ENCODE measurements around the gene AASS. TPM values are rescaled to one million over a fixed set of nuclear protein-coding genes. Genes with fewer than 3 reads are reported as not detected.

AASS gene
- total and polyA plus RNA-seq, 8 donors: 1.8 to 106 (median 12.1) TPM

- H3K9me3 ChIP-seq: no peaks in the 10 kb centered on the region
- intact Hi-C loops (cut with DNase I; ENCODE audit: low total_unique reads): no loop called here
- no peak for DNase-seq
These were observed 10.6 kb downstream of the AASS start for GRCh38 chr7:122133477-122133876.

DNA sequence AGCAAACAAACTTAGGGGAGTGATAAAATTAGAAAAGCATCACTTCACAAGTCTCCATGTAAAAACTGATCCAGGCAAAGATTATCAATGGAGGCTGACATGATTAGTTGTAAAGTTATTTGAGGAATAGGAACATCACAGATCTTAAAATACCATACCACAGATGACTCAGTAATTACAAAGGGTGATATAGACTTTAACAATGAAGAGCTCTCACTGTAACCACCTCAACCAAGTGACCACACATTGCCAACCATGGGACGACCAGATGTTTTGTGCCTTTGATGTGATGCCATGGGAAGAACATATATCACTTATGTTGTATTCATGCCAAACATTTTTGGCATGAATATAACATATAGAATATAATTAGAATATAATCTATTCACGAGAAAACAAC is 11.7 kb downstream of the AASS start:
- intact Hi-C loops (cut with DNase I; ENCODE audit: low total_unique reads): no loop called here
- DNase-seq: no peak
- Histone ChIP-seq H3K4me3 (no peak overlapping the region), H3K27me3 (no peaks in the 10 kb centered on the region), H3K4me1 (peaks cover 0 to 15% (median 6%) of the 10 kb centered on the region in 4 donors), H3K27ac (no peak overlapping the region), H3K9me3 (no peaks in the 10 kb centered on the region), H3K36me3 (peaks cover 0 to 12% (median 0%) of the 10 kb centered on the region in 4 donors)
- WGBS, 5 donors: 76 to 86% (median 84%) methylated on average over 2 of the region's 2 CpGs
- TF ChIP-seq EP300 (IDR thresholded peaks at IDR 0.05) (no peak), POLR2A (IDR thresholded peaks at IDR 0.05) (no peak), CTCF (IDR thresholded peaks at IDR 0.05) (no peak), POLR2AphosphoS5 (IDR thresholded peaks at IDR 0.05) (no peak)

More at GRCh38 chr7:122133477-122133876, 10.6 kb downstream of the AASS start:
- H3K4me1 ChIP-seq: peaks cover 0 to 26% (median 12%) of the 10 kb centered on the region in 4 donors
- no peak overlapping the region for H3K4me3 ChIP-seq
- peaks cover 0 to 7% (median 0%) of the 10 kb centered on the region in 4 donors for H3K36me3 ChIP-seq
- H3K27ac ChIP-seq: no peak overlapping the region
- H3K27me3 ChIP-seq: no peaks in the 10 kb centered on the region
- WGBS, 5 donors: 95 to 97% (median 97%) methylated on average over 8 of the region's 8 CpGs
- TF ChIP-seq EP300 (IDR thresholded peaks at IDR 0.05) (no peak), POLR2AphosphoS5 (IDR thresholded peaks at IDR 0.05) (no peak), CTCF (IDR thresholded peaks at IDR 0.05) (no peak), POLR2A (IDR thresholded peaks at IDR 0.05) (no peak)

- DNase-seq: no peak
- intact Hi-C loops (cut with DNase I; ENCODE audit: low total_unique reads): no loop called here
- H3K9me3 ChIP-seq: no peaks in the 10 kb centered on the region
- no peak overlapping the region for H3K4me3 ChIP-seq
- H3K27me3 ChIP-seq: no peaks in the 10 kb centered on the region
- H3K36me3 ChIP-seq: peaks cover 0 to 31% (median 12%) of the 10 kb centered on the region in 4 donors
- TF ChIP-seq CTCF (IDR thresholded peaks at IDR 0.05): no peak
- no peaks in the 10 kb centered on the region for H3K4me1 ChIP-seq
- no peak overlapping the region for H3K27ac ChIP-seq
These were observed 20.3 kb downstream of the AASS start for GRCh38 chr7:122123746-122124145.

- no peak for TF ChIP-seq POLR2AphosphoS5 (IDR thresholded peaks at IDR 0.05)
- Histone ChIP-seq H3K27me3 (no peaks in the 10 kb centered on the region), H3K4me3 (no peak overlapping the region), H3K4me1 (no peaks in the 10 kb centered on the region), H3K9me3 (no peaks in the 10 kb centered on the region), H3K36me3 (peaks cover 3 to 56% (median 39%) of the 10 kb centered on the region in 4 donors), H3K27ac (no peak overlapping the region)
- no peak for DNase-seq
- intact Hi-C loops (cut with DNase I; ENCODE audit: low total_unique reads): no loop called here
- 47 to 63% (median 58%) methylated on average over 1 of the region's 1 CpG for WGBS, 5 donors
These were observed 25.3 kb downstream of the AASS start for GRCh38 chr7:122118757-122119156.

DNA sequence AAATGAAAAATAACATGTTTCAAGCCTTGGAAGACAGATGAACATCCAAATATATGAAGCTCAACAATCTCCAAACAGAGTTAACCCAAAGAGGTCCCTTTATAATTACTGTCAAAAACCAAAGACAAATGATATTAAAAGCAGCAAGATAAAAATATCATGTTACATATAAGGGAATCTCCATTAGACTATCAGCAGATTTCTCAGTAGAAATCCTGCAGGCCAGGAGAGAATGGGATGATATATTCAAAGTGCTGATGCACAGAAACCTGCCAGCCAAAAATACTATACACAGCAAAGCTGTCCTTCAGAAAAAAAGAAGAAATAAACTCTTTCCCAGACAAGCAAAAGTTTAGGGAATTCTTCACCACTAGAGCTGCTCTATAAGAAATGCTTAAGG is 41.0 kb downstream of the AASS start:
- Histone ChIP-seq H3K9me3 (peaks cover 8 to 32% (median 25%) of the 10 kb centered on the region in 4 donors), H3K4me3 (no peak overlapping the region), H3K27ac (no peak overlapping the region), H3K4me1 (no peaks in the 10 kb centered on the region), H3K27me3 (no peaks in the 10 kb centered on the region), H3K36me3 (peaks cover 0 to 86% (median 38%) of the 10 kb centered on the region in 4 donors)
- no peak for TF ChIP-seq CTCF (IDR thresholded peaks at IDR 0.05)
- TF ChIP-seq EP300 (IDR thresholded peaks at IDR 0.05): no peak
- no peak for TF ChIP-seq POLR2A (IDR thresholded peaks at IDR 0.05)
- no peak for TF ChIP-seq POLR2AphosphoS5 (IDR thresholded peaks at IDR 0.05)
- intact Hi-C loops (cut with DNase I; ENCODE audit: low total_unique reads): no loop called here
- DNase-seq: no peak

Measured in stomach (tissue), 9 donors.